ENCODE results near the gene TTLL3.

DNA sequence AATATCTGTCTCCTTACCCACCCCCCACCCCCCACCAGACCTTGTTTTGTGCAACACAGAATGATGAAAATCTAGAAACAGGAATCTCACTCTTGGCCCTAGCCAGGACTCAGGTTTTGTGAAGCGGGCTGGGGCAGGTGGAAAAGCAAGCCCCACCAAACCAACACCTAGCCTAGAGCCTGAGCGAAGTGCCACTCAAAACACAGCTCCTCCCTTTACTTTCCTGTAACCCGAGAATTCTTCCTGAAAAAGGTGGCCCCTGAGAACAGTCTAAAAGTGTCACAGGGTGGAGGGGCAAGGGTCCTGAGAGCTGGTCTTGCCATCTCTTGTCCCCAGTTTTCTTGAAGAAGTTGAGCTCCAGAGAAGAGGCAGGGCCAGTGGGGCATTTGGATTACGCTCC lies 51.1 kb downstream of the TTLL3 start:
- TF ChIP-seq EZH2 (IDR thresholded peaks at IDR 0.05; ENCODE audit: borderline replicate concordance, insufficient read depth, low read depth, low read length, poor library complexity, severe bottlenecking), result no peak
- TF ChIP-seq, protein P1, sequence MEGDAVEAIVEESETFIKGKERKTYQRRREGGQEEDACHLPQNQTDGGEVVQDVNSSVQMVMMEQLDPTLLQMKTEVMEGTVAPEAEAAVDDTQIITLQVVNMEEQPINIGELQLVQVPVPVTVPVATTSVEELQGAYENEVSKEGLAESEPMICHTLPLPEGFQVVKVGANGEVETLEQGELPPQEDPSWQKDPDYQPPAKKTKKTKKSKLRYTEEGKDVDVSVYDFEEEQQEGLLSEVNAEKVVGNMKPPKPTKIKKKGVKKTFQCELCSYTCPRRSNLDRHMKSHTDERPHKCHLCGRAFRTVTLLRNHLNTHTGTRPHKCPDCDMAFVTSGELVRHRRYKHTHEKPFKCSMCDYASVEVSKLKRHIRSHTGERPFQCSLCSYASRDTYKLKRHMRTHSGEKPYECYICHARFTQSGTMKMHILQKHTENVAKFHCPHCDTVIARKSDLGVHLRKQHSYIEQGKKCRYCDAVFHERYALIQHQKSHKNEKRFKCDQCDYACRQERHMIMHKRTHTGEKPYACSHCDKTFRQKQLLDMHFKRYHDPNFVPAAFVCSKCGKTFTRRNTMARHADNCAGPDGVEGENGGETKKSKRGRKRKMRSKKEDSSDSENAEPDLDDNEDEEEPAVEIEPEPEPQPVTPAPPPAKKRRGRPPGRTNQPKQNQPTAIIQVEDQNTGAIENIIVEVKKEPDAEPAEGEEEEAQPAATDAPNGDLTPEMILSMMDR (IDR thresholded peaks at IDR 0.05), result no peak
